K562 (cell line): ENCODE data around the gene POMGNT2. TPM values are rescaled to one million over a fixed set of nuclear protein-coding genes. Genes with fewer than 3 reads are reported as not detected.

Experiments
- CAMTA2 ChIP-seq: fragments of 250-450 bp; sonication (Bioruptor Pico); conservative IDR thresholded peaks from 2 replicates; pipeline ENCODE4 v1.5.1; 2022
- CBFB ChIP-seq: sonication (generic); formaldehyde crosslinking; IDR thresholded peaks from 2 replicates; pipeline ENCODE4 v1.4.0; 2020; ENCODE audit warnings: mild to moderate bottlenecking, missing genetic modification reagents
- GATAD2A ChIP-seq: fragments of 450-650 bp; IDR thresholded peaks from 2 replicates; pipeline ENCODE4 v1.6.1; 2017
- HCFC1 ChIP-seq: IDR thresholded peaks from 2 replicates; pipeline ENCODE4 v1.6.1; 2012; ENCODE audit warnings: low read depth, low read length, improper control_type of control experiment
- HSF4 ChIP-seq: fragments of 250-450 bp; sonication (Bioruptor Pico); IDR thresholded peaks from 2 replicates; pipeline ENCODE4 v2.1.2; 2022; ENCODE audit warnings: mild to moderate bottlenecking, moderate library complexity, borderline replicate concordance
- POLR3G ChIP-seq: IDR thresholded peaks from 2 replicates; pipeline ENCODE4 v1.6.1; 2011; ENCODE audit not compliant: insufficient read length, insufficient replicate concordance; ENCODE audit errors: extremely low read depth
- PPARD ChIP-seq: fragments of 250-450 bp; sonication (Bioruptor Pico); IDR thresholded peaks from 2 replicates; pipeline ENCODE4 v1.8.0; 2022; ENCODE audit warnings: inconsistent platforms, mild to moderate bottlenecking, moderate library complexity
- SMARCA5 ChIP-seq: fragments of 450-650 bp; IDR thresholded peaks from 2 replicates; pipeline ENCODE4 v1.6.1; 2016
- SREBF2 ChIP-seq: sonication (generic); formaldehyde crosslinking; IDR thresholded peaks from 2 replicates; pipeline ENCODE4 v1.4.0; 2020; ENCODE audit warnings: mild to moderate bottlenecking, missing genetic modification reagents
- TOE1 ChIP-seq, 2 experiments: fragments of 450-650 bp in 1 of 2; sonication (generic) in 1 of 2; formaldehyde crosslinking in 1 of 2; IDR thresholded peaks; 2 replicates each; pipeline versions ENCODE4 v1.7.1 to v1.8.0; 2016 to 2022; ENCODE audit warnings: borderline replicate concordance in 2 of 2, mild to moderate bottlenecking in 2 of 2, antibody characterized with exemption in 1 of 2, inconsistent platforms in 1 of 2, low read depth in 1 of 2, missing genetic modification reagents in 1 of 2, moderate library complexity in 1 of 2
- ZC3H11A ChIP-seq: IDR thresholded peaks from 2 replicates; pipeline ENCODE4 v1.6.1; 2012; ENCODE audit warnings: low read depth, low read length, improper control_type of control experiment
- ZFPM2 ChIP-seq: fragments of 250-450 bp; sonication (Bioruptor Pico); IDR thresholded peaks from 2 replicates; pipeline ENCODE4 v1.5.1; 2022; ENCODE audit warnings: mild to moderate bottlenecking
- ZNF76 ChIP-seq: fragments of 250-450 bp; sonication (Bioruptor Pico); IDR thresholded peaks from 2 replicates; pipeline ENCODE4 v1.4.0; 2020; ENCODE audit warnings: mild to moderate bottlenecking, moderate library complexity, borderline replicate concordance
- polyA plus RNA-seq, 8 experiments: library from polyadenylated mRNA; depleted of rRNA in 4 of 8; stranded (reverse) in 5 of 8; unstranded in 3 of 8; fragments of >200 nt; fragmentation: Nextera tagmentation in 2 of 8; fragmentation: Illumina TruSeq in 1 of 8; extraction: Ambion mirVana in 2 of 8; extraction: Trizol in 1 of 8; gene quantifications; 2 replicates each; pipeline versions ENCODE4 v1.2.1 to v1.2.3, GENCODE V29; 2011 to 2014; ENCODE audit warnings: inconsistent platforms in 1 of 8, missing spikeins in 1 of 8
- total RNA-seq, 7 experiments: library from RNA; depleted of rRNA in 6 of 7; stranded (reverse); fragments of >200 nt in 6 of 7; fragmentation: Illumina TruSeq in 2 of 7; extraction: Trizol in 2 of 7; gene quantifications; 2 replicates each; pipeline versions ENCODE4 v1.2.1 to v1.2.3, GENCODE V29; 2011 to 2021; ENCODE audit warnings: low replicate concordance in 1 of 7
- TF ChIP-seq, protein P1 (sequence below), 2 experiments: fragments of 450-650 bp in 1 of 2; IDR thresholded peaks; 2 replicates each; pipeline ENCODE4 v1.6.1; 2011 to 2017; ENCODE audit warnings: low read depth in 2 of 2, antibody characterized with exemption in 1 of 2, borderline replicate concordance in 1 of 2, low read length in 1 of 2, mild to moderate bottlenecking in 1 of 2, mixed read lengths in 1 of 2; ENCODE audit not compliant: control insufficient read depth in 1 of 2
- TF ChIP-seq, protein P2 (sequence below), 2 experiments: fragments of 450-650 bp in 1 of 2; sonication (generic) in 1 of 2; formaldehyde crosslinking in 1 of 2; IDR thresholded peaks; 2 replicates each; pipeline versions ENCODE4 v1.7.1 to v1.9.0; 2016 to 2022; ENCODE audit warnings: inconsistent platforms in 1 of 2, mild to moderate bottlenecking in 1 of 2, missing genetic modification reagents in 1 of 2

Gene POMGNT2
- total and polyA plus RNA-seq, 9 of the 15 experiments (the other 6 are each of a cell fraction or from before 2014, with no cell fraction given) = 0.65 to 14.1 (median 10.3) TPM

DNA sequence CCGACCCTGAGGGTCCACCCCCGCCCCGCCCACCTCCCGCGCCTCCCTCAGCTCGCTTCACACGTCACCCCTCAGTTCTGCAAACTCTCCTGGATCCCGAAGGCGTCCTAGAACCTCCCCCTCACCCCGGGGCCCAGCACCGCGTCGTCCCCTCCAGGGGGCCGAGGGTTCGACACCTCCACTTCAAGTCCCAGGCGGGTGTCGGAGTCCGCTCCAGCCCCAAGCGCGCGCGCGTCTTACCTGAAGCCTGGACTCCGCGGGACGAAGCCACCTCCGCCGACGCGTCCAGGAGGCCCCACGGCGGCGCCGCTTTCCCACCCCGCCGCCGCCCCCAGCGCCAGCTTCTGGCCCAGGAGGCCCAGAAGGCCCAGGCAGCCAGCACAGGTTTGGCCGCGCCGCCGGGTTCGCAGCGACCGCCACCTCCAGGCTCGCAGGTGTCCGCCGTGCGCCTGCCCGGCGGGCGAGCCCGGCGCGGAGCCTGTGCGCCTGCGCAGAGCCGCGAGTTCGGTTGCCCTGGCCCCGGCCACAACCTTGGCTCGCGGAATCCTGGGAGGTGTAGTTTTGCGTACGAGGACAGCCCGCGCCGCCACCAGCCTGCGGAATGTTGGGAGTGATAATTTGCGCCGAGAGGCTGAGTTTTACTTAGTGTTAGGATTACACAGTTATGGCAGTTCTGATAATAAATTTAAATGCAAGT lies at the start of gene POMGNT2 (continued):
- TF ChIP-seq ZFPM2 = no peak
- TF ChIP-seq SMARCA5 = no peak
- no peak for TF ChIP-seq GATAD2A
- TF ChIP-seq CBFB (CRISPR knock-in tag) = no peak
- TF ChIP-seq ZC3H11A = no peak
- TF ChIP-seq PPARD (CRISPR knock-in tag) = no peak
- TF ChIP-seq HCFC1 = peak; percentile 96
- no peak for TF ChIP-seq TOE1 (IDR thresholded peaks at IDR 0.05; ENCODE audit: borderline replicate concordance)
- TF ChIP-seq TOE1 (CRISPR knock-in tag; IDR thresholded peaks at IDR 0.05; ENCODE audit: borderline replicate concordance, low read depth) = no peak
- TF ChIP-seq, protein P1, sequence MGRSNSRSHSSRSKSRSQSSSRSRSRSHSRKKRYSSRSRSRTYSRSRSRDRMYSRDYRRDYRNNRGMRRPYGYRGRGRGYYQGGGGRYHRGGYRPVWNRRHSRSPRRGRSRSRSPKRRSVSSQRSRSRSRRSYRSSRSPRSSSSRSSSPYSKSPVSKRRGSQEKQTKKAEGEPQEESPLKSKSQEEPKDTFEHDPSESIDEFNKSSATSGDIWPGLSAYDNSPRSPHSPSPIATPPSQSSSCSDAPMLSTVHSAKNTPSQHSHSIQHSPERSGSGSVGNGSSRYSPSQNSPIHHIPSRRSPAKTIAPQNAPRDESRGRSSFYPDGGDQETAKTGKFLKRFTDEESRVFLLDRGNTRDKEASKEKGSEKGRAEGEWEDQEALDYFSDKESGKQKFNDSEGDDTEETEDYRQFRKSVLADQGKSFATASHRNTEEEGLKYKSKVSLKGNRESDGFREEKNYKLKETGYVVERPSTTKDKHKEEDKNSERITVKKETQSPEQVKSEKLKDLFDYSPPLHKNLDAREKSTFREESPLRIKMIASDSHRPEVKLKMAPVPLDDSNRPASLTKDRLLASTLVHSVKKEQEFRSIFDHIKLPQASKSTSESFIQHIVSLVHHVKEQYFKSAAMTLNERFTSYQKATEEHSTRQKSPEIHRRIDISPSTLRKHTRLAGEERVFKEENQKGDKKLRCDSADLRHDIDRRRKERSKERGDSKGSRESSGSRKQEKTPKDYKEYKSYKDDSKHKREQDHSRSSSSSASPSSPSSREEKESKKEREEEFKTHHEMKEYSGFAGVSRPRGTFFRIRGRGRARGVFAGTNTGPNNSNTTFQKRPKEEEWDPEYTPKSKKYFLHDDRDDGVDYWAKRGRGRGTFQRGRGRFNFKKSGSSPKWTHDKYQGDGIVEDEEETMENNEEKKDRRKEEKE (IDR thresholded peaks at IDR 0.05; ENCODE audit: borderline replicate concordance in 1 of 2, control insufficient read depth in 1 of 2, low read depth in 2 of 2, low read length in 1 of 2) = no peak
- TF ChIP-seq, protein P2, sequence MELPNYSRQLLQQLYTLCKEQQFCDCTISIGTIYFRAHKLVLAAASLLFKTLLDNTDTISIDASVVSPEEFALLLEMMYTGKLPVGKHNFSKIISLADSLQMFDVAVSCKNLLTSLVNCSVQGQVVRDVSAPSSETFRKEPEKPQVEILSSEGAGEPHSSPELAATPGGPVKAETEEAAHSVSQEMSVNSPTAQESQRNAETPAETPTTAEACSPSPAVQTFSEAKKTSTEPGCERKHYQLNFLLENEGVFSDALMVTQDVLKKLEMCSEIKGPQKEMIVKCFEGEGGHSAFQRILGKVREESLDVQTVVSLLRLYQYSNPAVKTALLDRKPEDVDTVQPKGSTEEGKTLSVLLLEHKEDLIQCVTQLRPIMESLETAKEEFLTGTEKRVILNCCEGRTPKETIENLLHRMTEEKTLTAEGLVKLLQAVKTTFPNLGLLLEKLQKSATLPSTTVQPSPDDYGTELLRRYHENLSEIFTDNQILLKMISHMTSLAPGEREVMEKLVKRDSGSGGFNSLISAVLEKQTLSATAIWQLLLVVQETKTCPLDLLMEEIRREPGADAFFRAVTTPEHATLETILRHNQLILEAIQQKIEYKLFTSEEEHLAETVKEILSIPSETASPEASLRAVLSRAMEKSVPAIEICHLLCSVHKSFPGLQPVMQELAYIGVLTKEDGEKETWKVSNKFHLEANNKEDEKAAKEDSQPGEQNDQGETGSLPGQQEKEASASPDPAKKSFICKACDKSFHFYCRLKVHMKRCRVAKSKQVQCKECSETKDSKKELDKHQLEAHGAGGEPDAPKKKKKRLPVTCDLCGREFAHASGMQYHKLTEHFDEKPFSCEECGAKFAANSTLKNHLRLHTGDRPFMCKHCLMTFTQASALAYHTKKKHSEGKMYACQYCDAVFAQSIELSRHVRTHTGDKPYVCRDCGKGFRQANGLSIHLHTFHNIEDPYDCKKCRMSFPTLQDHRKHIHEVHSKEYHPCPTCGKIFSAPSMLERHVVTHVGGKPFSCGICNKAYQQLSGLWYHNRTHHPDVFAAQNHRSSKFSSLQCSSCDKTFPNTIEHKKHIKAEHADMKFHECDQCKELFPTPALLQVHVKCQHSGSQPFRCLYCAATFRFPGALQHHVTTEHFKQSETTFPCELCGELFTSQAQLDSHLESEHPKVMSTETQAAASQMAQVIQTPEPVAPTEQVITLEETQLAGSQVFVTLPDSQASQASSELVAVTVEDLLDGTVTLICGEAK (IDR thresholded peaks at IDR 0.05) = no peak
- TF ChIP-seq, protein P2 (CRISPR knock-in tag; IDR thresholded peaks at IDR 0.05) = no peak
- TF ChIP-seq HSF4 (CRISPR knock-in tag) = no peak
- TF ChIP-seq ZNF76 = no peak
- no peak for TF ChIP-seq POLR3G
- no peak for TF ChIP-seq CAMTA2 (CRISPR knock-in tag)
- no peak for TF ChIP-seq SREBF2
